HG03025 (cell line): ENCODE results near the gene TES.
"Not testable (repeated sequence)": the region's sequence is repeated elsewhere in the genome, so short reads cannot be mapped to it uniquely, and the experiment has no call there.

ENCODE experiments used
- ATAC-seq: cut with Tn5 transposase; IDR thresholded peaks from one replicate; pipeline ENCODE4 v1.9.1; 2021; ENCODE audit warnings: mild to moderate bottlenecking, moderate library complexity; ENCODE audit not compliant: unreplicated experiment, low FRiP score

Gene TES

DNA sequence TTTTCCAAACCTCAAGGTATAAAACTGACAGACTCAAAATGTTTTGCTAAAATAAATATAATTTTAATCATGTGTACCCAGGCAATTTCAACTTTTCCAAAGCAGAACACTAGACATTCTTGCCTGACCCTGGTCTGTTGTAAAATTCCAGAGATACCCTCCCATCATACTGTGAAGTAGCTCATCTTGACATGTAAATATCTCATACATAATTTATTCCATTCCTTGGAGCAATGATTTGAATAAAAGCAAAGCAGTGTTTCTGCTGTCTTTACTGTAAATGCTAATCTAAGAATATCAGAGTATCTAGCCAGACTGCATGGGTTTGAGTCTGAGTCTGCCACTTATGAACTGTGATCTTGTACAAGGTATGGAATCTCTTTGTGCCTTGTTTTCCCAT, 68.9 kb downstream of the TES start:
- no peak for ATAC-seq

DNA sequence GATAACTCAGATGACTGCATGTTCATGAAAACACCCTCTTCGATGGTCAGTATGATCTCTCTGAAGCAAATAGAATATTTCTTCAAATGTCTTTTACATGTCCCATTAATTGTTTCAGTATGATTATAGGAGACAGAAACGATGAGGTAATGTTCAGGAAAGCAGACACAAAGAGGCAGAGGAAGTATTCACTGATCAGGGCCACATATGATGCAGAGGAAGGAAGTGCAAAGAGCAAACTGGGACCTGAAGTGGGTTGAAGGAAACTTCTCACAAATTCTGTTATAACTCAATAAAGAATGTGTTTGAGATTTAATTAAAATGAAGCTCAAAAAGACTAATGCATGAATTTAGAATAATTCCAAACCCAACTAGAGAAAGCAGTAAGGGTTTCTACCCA, 70.5 kb downstream of the TES start:
- no peak for ATAC-seq

DNA sequence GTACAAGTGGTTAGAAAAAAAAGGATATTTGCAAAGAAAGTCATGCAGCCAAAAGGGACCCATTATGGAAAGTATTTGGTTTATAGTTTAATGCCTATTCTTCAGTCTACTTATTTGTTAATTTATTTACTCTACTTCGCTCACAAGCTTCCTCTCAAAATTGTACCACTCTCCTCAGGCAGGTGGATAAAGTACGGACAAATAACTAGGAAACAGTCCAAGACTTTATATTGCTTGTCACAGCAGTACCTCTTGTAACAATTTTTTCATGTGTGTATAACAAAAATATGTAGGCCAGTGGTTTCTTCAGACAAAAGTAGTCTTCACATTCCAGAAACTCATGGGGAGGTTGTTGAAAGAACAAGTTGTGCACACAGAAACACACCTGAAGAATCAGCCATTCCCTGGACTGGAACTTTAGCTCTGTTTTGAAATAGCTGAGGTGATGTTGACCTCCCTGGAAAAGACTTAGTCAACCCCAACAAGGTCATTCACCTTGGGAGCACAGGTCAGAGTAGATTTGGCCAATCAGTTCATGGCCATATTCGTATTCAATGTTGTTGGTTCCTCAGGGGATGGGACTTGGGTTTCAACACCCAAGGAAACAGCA, 73.4 kb downstream of the TES start:
- ATAC-seq: no peak

DNA sequence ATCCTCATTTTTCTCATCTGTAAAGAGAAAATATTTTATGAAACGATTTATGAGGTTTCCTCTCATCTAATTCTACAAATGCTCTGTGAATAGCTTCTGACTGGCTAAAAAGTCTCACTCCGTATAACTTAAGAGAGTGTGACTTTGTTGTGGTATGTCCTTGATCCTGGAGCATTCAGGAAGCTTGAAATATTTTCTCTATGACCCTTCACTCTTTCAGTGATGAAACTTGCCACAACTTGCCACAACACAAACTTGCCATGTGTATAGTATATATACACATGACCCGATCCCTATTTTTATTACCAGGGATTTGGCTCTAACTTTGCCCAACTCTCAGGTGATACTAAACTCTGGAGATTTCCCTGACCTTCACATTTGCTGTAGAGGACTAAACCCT, 74.1 kb downstream of the TES start:
- ATAC-seq: no peak

- no peak for ATAC-seq
Observed at GRCh38 chr7:116285252-116285651, 74.9 kb downstream of the TES start.

- no peak for ATAC-seq
Observed at GRCh38 chr7:116290740-116291139, 80.4 kb downstream of the TES start.

DNA sequence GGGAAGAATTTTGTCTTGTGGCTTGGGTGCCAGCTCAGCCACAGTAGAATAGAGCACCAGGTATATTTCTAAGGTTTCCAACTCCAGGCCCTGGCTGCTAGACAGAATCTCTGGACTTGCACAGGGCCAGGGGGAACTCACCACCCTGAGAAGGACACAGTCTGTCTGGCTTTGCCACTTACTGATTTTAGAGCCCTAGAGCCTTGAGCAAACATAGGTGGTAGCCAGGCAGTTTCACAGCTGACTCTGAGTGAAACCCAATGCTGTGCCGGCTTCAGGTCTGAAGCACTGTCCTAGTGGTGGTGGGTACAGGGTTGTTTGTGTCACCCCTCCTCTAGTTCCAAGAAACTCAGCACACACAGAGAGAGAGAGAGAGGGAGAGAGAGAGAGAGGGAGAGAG, 81.6 kb downstream of the TES start:
- no peak for ATAC-seq

DNA sequence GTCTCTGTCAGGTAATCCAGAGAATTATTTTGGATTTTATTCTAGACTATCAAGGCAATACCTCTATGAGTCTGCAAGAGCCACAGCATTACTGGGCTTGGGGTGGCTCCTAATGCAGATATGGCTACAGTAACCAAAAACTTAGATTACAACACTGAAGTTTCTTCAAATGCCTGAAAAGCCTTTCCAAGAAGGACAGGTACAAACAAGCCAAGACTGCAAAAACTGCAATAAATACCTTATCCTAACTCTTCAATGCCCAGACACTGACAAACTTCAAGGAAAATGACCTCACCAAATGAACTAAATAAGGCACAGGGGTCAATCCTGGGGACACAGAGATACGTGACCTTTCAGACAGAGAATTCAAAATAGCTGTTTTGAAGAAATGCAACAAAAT, 82.0 kb downstream of the TES start:
- ATAC-seq: no peak

GRCh38 chr7:116293139-116293538, 82.8 kb downstream of the TES start:
- ATAC-seq: no peak

DNA sequence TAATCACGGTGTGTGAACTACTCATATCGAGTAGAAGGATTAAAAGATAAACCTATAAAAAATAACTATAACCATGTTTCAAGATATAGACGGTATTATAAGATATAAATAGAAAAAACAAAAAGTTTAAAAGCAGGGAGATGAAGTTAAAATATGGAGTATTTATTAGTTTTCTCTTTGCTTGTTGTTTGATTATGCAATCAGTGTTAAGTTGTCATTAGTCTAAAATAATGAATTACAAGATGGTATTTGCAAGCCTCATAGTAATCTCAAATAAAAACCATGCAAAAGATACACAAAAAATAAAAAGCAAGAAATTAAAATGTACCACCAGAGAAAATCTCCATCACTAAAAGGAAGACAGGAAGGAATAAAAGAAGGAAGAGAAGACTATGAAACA, 83.3 kb downstream of the TES start:
- no peak for ATAC-seq

DNA sequence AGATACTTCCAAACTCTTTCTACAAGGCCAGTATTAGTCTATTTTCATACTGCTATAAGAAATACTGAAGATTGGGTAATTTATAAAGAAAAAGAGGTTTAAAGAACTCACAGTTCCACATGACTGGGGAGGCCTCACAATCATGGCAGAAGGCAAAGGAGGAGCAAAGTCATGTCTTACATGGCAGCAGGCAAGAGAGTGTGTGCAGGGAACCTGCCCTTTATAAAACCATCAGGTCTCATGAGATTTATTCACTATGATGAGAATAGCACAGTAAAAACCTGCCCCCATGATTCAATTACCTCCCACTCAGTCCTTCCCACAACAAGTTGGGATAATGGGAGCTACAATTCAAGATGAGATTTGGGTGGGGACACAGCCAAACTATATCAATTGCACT, 85.6 kb downstream of the TES start:
- not testable (repeated sequence) for ATAC-seq

- no peak for ATAC-seq
Observed at GRCh38 chr7:116298055-116298454, 87.7 kb downstream of the TES start.

DNA sequence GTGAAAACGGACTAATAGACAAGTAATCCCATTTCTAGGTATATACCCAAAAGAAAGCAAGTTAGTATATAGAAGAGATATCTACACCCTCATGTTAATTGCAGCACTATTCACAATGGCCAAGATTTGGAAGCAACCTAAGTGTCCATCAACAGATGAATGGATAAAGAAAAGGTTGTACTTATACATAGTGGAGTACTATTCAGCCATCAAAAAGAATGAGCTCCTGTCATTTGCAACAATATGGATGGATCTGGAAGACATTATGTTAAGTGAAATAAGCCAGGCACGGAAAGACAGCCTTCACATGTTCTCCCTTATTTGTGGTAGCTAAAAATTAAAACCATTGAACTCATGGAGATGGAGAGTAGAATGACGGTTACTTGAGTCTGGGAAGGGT, 88.2 kb downstream of the TES start:
- ATAC-seq: no peak

DNA sequence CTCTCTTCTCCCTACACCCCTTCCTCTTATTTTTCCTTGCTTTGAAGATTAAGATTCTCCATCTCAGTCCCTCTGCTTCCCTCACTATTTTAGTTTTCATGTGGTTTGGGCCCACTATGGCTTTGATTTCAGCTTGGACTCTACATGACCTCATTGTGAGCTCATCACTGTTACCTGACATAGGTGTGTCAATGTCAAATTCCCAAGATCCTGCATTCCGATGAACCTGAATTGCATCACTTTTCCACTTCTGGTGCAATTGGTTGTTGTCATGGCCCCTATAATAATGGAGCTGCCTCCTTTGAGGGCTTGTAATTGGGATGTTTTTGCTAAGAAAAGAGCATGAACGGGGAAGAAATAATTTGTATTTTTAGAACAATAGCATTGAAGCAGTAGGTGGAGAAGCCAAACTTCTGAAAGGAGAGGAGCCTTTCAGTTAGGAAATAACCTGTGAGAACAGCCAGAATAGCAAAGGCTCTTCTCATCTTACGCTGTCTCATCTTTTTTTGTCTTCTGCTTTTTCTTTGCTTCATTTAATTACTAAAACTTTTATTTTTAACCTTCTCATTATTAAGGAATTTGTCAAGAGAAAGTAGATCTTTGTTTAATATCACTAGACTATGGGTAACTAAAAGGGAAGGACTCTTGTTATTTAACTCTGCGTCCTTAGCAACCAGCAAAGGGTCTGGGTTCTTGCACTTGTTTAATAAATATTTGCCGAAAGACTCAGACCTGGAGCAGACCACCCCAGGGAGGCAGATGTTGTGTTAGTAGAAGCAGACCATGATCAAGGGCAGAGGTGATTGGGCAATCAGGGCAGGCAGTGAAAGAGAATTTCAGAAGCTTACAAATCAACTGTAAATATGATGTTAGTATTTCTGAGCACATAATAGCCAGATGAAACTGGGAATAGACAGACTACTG, 95.4 kb downstream of the TES start:
- ATAC-seq: no peak

GRCh38 chr7:116306409-116307048, 96.2 kb downstream of the TES start:
- ATAC-seq: no peak

- ATAC-seq: no peak
Observed at GRCh38 chr7:116307253-116307652, 96.9 kb downstream of the TES start.
